HFF-Myc (cell line): Measurements from ENCODE around the gene NUDT1.

ENCODE experiments used
- DNase-seq: peaks from one replicate; pipeline ENCODE4 v3.0.0-alpha.2; 2011; ENCODE audit warnings: low read depth; ENCODE audit errors: extremely low read depth
- H3K4me3 ChIP-seq: replicated peaks from 2 replicates; pipeline ENCODE4 v1.5.1; 2011; ENCODE audit warnings: low read depth, mild to moderate bottlenecking, control low read depth, low read length
- TF ChIP-seq, protein P1 (sequence below): IDR thresholded peaks from 2 replicates; pipeline ENCODE4 v1.5.1; 2012; ENCODE audit warnings: mild to moderate bottlenecking, low read depth, low read length, control low read depth; ENCODE audit errors: missing control alignments

The NUDT1 gene

GRCh38 chr7:2279896-2280295 is 37.9 kb downstream of the NUDT1 start:
- no peak overlapping the region for H3K4me3 ChIP-seq
- TF ChIP-seq, protein P1, sequence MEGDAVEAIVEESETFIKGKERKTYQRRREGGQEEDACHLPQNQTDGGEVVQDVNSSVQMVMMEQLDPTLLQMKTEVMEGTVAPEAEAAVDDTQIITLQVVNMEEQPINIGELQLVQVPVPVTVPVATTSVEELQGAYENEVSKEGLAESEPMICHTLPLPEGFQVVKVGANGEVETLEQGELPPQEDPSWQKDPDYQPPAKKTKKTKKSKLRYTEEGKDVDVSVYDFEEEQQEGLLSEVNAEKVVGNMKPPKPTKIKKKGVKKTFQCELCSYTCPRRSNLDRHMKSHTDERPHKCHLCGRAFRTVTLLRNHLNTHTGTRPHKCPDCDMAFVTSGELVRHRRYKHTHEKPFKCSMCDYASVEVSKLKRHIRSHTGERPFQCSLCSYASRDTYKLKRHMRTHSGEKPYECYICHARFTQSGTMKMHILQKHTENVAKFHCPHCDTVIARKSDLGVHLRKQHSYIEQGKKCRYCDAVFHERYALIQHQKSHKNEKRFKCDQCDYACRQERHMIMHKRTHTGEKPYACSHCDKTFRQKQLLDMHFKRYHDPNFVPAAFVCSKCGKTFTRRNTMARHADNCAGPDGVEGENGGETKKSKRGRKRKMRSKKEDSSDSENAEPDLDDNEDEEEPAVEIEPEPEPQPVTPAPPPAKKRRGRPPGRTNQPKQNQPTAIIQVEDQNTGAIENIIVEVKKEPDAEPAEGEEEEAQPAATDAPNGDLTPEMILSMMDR, result no peak
- no peak for DNase-seq

DNA sequence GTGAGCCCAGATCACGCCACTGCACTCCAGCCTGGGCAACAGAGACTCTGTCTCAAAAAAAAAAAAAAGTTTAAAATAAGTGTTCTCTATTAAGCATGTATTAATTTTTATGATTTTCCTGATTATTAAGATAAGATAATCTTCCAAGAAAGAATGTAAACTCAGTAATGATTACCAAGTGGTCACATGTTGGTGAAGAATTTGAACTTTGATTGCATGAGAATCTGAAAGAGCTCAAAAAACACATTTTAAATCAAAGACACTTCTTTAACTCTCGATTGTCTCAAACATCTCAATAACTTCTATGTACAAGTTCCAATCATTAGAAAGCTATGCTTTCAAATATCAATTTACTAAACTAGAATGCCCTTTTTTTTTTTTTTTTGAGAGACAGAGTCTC is 38.4 kb downstream of the NUDT1 start:
- TF ChIP-seq, protein P1, result no peak
- DNase-seq, result no peak
- no peak overlapping the region for H3K4me3 ChIP-seq

- no peak overlapping the region for H3K4me3 ChIP-seq
- TF ChIP-seq, protein P1, result no peak
- DNase-seq, result no peak
These were observed 39.5 kb downstream of the NUDT1 start for GRCh38 chr7:2281541-2281940.

DNA sequence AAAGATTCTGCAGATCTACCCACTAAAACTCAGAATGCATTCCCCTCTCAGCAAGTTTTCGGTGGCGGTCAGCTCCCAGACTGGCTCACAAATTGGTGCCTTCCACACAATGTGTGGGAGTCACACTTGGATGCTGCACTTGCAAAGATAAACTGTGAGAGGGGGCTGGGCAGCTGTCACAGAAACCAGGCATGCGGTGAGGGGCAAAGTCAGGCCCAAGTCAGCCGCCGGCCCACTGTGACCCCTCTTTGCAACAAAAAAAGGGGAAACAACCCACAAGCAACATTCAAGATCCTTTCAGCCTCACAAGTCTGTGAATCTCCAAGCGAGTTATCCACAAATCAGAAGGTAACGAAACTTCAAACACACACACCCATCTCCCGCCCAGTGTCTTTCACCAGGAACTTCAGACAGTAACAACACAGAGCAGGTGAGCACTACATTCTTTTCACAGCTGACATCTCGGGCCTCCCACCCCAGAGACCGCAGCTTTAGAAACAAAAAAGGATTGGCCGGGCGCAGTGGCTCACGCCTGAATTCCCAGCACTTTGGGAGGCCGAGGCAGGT is 40.2 kb downstream of the NUDT1 start:
- no peak for DNase-seq
- TF ChIP-seq, protein P1, result no peak
- no peak overlapping the region for H3K4me3 ChIP-seq

- H3K4me3 ChIP-seq, result no peak overlapping the region
- DNase-seq, result no peak
- TF ChIP-seq, protein P1, result no peak
These were observed 41.0 kb downstream of the NUDT1 start for GRCh38 chr7:2283074-2283473.

DNA sequence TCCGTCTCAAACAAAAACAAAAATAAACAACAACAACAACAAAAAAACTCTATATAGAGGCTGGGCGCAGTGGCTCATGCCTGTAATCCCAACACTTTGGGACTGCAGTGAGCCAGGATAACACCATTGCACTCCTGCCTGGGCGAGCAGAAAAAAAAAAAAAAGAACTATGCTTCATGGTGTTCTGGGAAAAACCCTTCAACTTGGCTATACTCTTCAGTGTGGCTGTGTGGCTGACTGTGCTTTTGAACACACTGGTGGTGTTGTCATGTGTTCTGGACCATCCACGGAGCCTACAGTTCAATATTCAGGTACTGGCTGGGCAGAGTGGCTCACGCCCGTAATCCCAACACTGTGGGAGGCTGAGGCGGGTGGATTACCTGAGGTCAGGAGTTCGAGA is 45.7 kb downstream of the NUDT1 start:
- TF ChIP-seq, protein P1, result no peak
- DNase-seq, result no peak

GRCh38 chr7:2288503-2288902 is 46.5 kb downstream of the NUDT1 start:
- H3K4me3 ChIP-seq, result no peak overlapping the region
- DNase-seq, result no peak
- TF ChIP-seq, protein P1, result no peak

More for the DNA sequence above, 45.7 kb downstream of the NUDT1 start:
- no peak overlapping the region for H3K4me3 ChIP-seq
